ENCODE data around the gene FIP1L1.

GRCh38 chr4:53421791-53422190 is 44.4 kb downstream of the FIP1L1 start:
- TF ChIP-seq PATZ1 (CRISPR knock-in tag; IDR thresholded peaks at IDR 0.05; ENCODE audit: borderline replicate concordance), result no peak
- no peak for TF ChIP-seq ESRRG (CRISPR knock-in tag; IDR thresholded peaks at IDR 0.05)
- TF ChIP-seq PPARA (CRISPR knock-in tag; IDR thresholded peaks at IDR 0.05; ENCODE audit: borderline replicate concordance), result no peak
- TF ChIP-seq GLIS3 (CRISPR knock-in tag; IDR thresholded peaks at IDR 0.05), result no peak
- no peak for TF ChIP-seq CSRNP3 (CRISPR knock-in tag; IDR thresholded peaks at IDR 0.05)
- TF ChIP-seq ZNF70 (CRISPR knock-in tag; IDR thresholded peaks at IDR 0.05), result no peak
- TF ChIP-seq ARNTL (CRISPR knock-in tag; IDR thresholded peaks at IDR 0.05; ENCODE audit: borderline replicate concordance, low read depth), result no peak
- no peak for TF ChIP-seq POU6F1 (CRISPR knock-in tag; IDR thresholded peaks at IDR 0.05; ENCODE audit: borderline replicate concordance, low read depth)
- TF ChIP-seq TCF4 (CRISPR knock-in tag; IDR thresholded peaks at IDR 0.05; ENCODE audit: borderline replicate concordance), result peak; percentile 21; the same call in 1 of the 2 replicates
- TF ChIP-seq BACH2 (CRISPR knock-in tag; IDR thresholded peaks at IDR 0.05; ENCODE audit: borderline replicate concordance), result no peak
- no peak for TF ChIP-seq ZNF8 (CRISPR knock-in tag; IDR thresholded peaks at IDR 0.05)
- TF ChIP-seq SNAI2 (CRISPR knock-in tag; IDR thresholded peaks at IDR 0.05), result no peak
- no peak for TF ChIP-seq ZFP30 (CRISPR knock-in tag; IDR thresholded peaks at IDR 0.05)
- no peak for TF ChIP-seq RARB (CRISPR knock-in tag; IDR thresholded peaks at IDR 0.05)

All from SK-N-SH treated with all-trans-retinoic acid at 6 μM for 48 hours (cell line).